SK-N-MC (cell line): ENCODE measurements around the gene KRTAP4-5.

ENCODE experiments used
- EZH2 ChIP-seq: fragments of 200-600 bp; sonication (generic); IDR thresholded peaks from one replicate; pipeline ENCODE4 v1.6.1; 2017; ENCODE audit warnings: antibody characterized with exemption
- FOXP2 ChIP-seq: optimal IDR thresholded peaks from 2 replicates; pipeline ENCODE3; 2011; ENCODE audit warnings: mild to moderate bottlenecking, moderate library complexity; ENCODE audit not compliant: insufficient read depth; ENCODE audit errors: extremely low read length, control extremely low read depth

DNA sequence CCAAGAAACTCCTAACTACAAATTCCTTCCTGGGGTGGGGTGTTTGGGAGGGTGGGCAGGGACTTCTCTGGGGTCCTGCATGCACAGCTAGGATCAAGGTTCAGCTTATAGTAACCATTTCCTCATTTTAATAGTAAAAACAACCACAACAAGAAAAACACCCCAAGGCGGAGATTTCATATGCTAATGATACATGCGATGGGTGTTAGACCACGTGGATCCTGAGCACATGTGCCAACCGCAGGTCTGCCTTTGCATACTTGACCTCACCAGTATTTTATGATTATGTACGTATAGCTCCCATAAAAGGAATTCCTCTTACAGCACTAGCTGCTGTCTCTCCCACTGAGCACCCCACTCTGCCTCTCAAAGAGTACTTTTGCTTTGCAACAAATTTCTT, 33.3 kb downstream of the KRTAP4-5 start:
- TF ChIP-seq EZH2 = no peak
- no peak for TF ChIP-seq FOXP2
